Loucy (cell line): Measurements from ENCODE around the gene CTSE.

Source experiments
- EZH2phosphoT487 ChIP-seq: fragments of 200-600 bp; IDR thresholded peaks from 2 replicates; pipeline ENCODE4 v1.6.1; 2018; ENCODE audit warnings: antibody characterized with exemption, mild to moderate bottlenecking, moderate library complexity, borderline replicate concordance
- TF ChIP-seq, protein P1 (sequence below): fragments of 200-600 bp; sonication (generic); conservative IDR thresholded peaks from 2 replicates; pipeline ENCODE4 v1.5.1; 2014; ENCODE audit warnings: mild to moderate bottlenecking, antibody characterized with exemption, low read length

GRCh38 chr1:206035027-206035426, 11.3 kb upstream of the CTSE start:
- TF ChIP-seq, protein P1, sequence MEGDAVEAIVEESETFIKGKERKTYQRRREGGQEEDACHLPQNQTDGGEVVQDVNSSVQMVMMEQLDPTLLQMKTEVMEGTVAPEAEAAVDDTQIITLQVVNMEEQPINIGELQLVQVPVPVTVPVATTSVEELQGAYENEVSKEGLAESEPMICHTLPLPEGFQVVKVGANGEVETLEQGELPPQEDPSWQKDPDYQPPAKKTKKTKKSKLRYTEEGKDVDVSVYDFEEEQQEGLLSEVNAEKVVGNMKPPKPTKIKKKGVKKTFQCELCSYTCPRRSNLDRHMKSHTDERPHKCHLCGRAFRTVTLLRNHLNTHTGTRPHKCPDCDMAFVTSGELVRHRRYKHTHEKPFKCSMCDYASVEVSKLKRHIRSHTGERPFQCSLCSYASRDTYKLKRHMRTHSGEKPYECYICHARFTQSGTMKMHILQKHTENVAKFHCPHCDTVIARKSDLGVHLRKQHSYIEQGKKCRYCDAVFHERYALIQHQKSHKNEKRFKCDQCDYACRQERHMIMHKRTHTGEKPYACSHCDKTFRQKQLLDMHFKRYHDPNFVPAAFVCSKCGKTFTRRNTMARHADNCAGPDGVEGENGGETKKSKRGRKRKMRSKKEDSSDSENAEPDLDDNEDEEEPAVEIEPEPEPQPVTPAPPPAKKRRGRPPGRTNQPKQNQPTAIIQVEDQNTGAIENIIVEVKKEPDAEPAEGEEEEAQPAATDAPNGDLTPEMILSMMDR = no peak
- TF ChIP-seq EZH2phosphoT487 = no peak
